ENCODE results near the gene USP48. TPM values are rescaled to one million over a fixed set of nuclear protein-coding genes. Genes with fewer than 3 reads are reported as not detected.

USP48 gene
- total and polyA plus RNA-seq, 2 of the 8 experiments (the other 6 are each of a cell fraction or from before 2014, with no cell fraction given): 12.8 to 83.5 TPM

- no peaks in the 10 kb centered on the region; the same call in 1 of the 2 replicates for H3K79me1 ChIP-seq (ENCODE audit: low read depth, low read length)
- H2BK120ac ChIP-seq (replicated peaks; ENCODE audit: low read depth, low read length): no peak overlapping the region
- no peaks in the 10 kb centered on the region for H3K4me1 ChIP-seq (replicated peaks in 1 of 4; ENCODE audit: control insufficient read depth in 3 of 4, insufficient read depth in 4 of 4, low read length in 3 of 4)
- H4K91ac ChIP-seq (replicated peaks; ENCODE audit: insufficient read length, low read length): no peak overlapping the region
- H3K27me3 ChIP-seq (replicated peaks in 1 of 4; ENCODE audit: control insufficient read depth in 3 of 4, extremely low read depth in 1 of 4, insufficient read depth in 3 of 4, low read length in 3 of 4): no peaks in the 10 kb centered on the region
- peaks cover 0 to 3% of the 10 kb centered on the region in 2 experiments for H4K20me1 ChIP-seq (replicated peaks in 1 of 2; ENCODE audit: control insufficient read depth in 1 of 2, insufficient read depth in 2 of 2, low read length in 2 of 2)
- no peak overlapping the region for H3K4me2 ChIP-seq (ENCODE audit: insufficient read depth in 1 of 2, low read depth in 2 of 2, low read length in 2 of 2)
- no peak overlapping the region for H3K14ac ChIP-seq (ENCODE audit: insufficient read length)
- H2BK20ac ChIP-seq (ENCODE audit: low read length): no peak overlapping the region
- H2AK5ac ChIP-seq (ENCODE audit: low read depth, low read length): no peak overlapping the region
- CTCF ChIA-PET (ENCODE audit: partially characterized antibody): no interaction called here
- H2AFZ ChIP-seq (ENCODE audit: low read length): no peak overlapping the region
- peaks cover 0 to 45% (median 19%) of the 10 kb centered on the region in 4 experiments; a peak in 5 of 8 replicates for H3K36me3 ChIP-seq (ENCODE audit: control insufficient read depth in 2 of 4, insufficient read depth in 4 of 4, low read length in 3 of 4)
- 97% methylated on average over 9 of the region's 9 CpGs; no CpG with 5 or more reads in 1 of the 2 experiments for WGBS, 2 experiments (ENCODE audit: extremely low coverage in 1 of 2, insufficient coverage in 1 of 2, insufficient read length in 1 of 2, insufficient replicate concordance in 2 of 2, low coverage in 1 of 2, low lambda C conversion rate in 2 of 2, missing lambda C conversion rate in 1 of 2)
- FAIRE-seq (no peak), DNase-seq (ENCODE audit: low read depth in 1 of 2, low spot score in 2 of 2) (no peak)
- no peak overlapping the region for H4K5ac ChIP-seq (ENCODE audit: insufficient read length, low read depth, low read length)
- H3K4me3 ChIP-seq (ENCODE audit: extremely low read depth in 1 of 4, insufficient read depth in 2 of 4, low read depth in 3 of 4, low read length in 4 of 4): no peak overlapping the region
- H2BK5ac ChIP-seq (ENCODE audit: low read depth, low read length): no peak overlapping the region
- H2BK12ac ChIP-seq (ENCODE audit: low read depth, low read length): no peak overlapping the region
- no peaks in the 10 kb centered on the region for H3K79me2 ChIP-seq (ENCODE audit: control insufficient read depth in 1 of 2, insufficient read depth in 2 of 2, low read length in 2 of 2)
- no peak overlapping the region for H3K56ac ChIP-seq (replicated peaks; ENCODE audit: insufficient read length, low read depth, low read length)
- H3K23ac ChIP-seq (ENCODE audit: insufficient read length): no peak overlapping the region
- no peak overlapping the region for H3K18ac ChIP-seq (ENCODE audit: extremely low read depth, low read length)
- no peak overlapping the region for H3K27ac ChIP-seq (ENCODE audit: low read depth, low read length)
- no peak overlapping the region for H3K4ac ChIP-seq (replicated peaks; ENCODE audit: insufficient read length, low read depth, low read length)
- no peak overlapping the region for H3K9ac ChIP-seq (replicated peaks in 1 of 4; ENCODE audit: extremely low read depth in 1 of 4, low read depth in 3 of 4, low read length in 3 of 4)
- TF ChIP-seq GTF2F1 (IDR thresholded peaks at IDR 0.05; ENCODE audit: borderline replicate concordance, low read depth, low read length) (no peak), SIN3A (conservative IDR thresholded peaks at IDR 0.05 in 1 of 2, IDR thresholded peaks at IDR 0.05 in 1 of 2; ENCODE audit: low read depth in 1 of 2, low read length in 2 of 2) (no peak), SIX5 (IDR thresholded peaks at IDR 0.05; ENCODE audit: low read depth, low read length) (no peak), BRCA1 (IDR thresholded peaks at IDR 0.05; ENCODE audit: low read depth, low read length) (no peak), POLR2A (IDR thresholded peaks at IDR 0.05; ENCODE audit: control extremely low read depth in 1 of 2, low read depth in 2 of 2, low read length in 2 of 2) (no peak), RXRA (IDR thresholded peaks at IDR 0.05; ENCODE audit: insufficient read depth, low read depth, low read length) (no peak)
- POLR2A ChIA-PET (ENCODE audit: partially characterized antibody): no interaction called here
- H3K23me2 ChIP-seq (ENCODE audit: low read depth, low read length): no peaks in the 10 kb centered on the region
- no peak overlapping the region for H2BK15ac ChIP-seq (ENCODE audit: low read length)
- no peak overlapping the region for H4K8ac ChIP-seq (ENCODE audit: extremely low read depth, insufficient read depth, low read length)
- H3K9me3 ChIP-seq (ENCODE audit: insufficient read depth in 2 of 2, low read depth in 1 of 2, low read length in 1 of 2): no peaks in the 10 kb centered on the region
Measured at GRCh38 chr1:21736876-21737275, 46.1 kb downstream of the USP48 start.
